Liver (tissue), 9 donors: ENCODE results near the gene LTBP4. TPM values are rescaled to one million over a fixed set of nuclear protein-coding genes. Genes with fewer than 3 reads are reported as not detected.

Source experiments
- DNase-seq: peaks from one replicate; pipeline ENCODE4 v3.0.0-alpha.2; 2017; ENCODE audit warnings: low spot score
- H3K27ac ChIP-seq, 2 donors: one replicate each; pipeline ENCODE4 v1.7.0; 2013; ENCODE audit warnings: inconsistent platforms in 2 of 2, low read length in 2 of 2, control low read depth in 1 of 2, low read depth in 1 of 2, mild to moderate bottlenecking in 1 of 2
- H3K27me3 ChIP-seq, 4 donors: one replicate each; pipeline versions ENCODE4 v1.6.1 to v1.7.0; 2013; ENCODE audit warnings: low read length in 3 of 4, inconsistent platforms in 1 of 4, mild to moderate bottlenecking in 1 of 4, moderate library complexity in 1 of 4; ENCODE audit not compliant: control insufficient read depth in 4 of 4, insufficient read depth in 4 of 4
- H3K36me3 ChIP-seq, 4 donors: one replicate each; pipeline versions ENCODE4 v1.6.1 to v1.7.0; 2013; ENCODE audit warnings: low read length in 3 of 4, mild to moderate bottlenecking in 3 of 4, low read depth in 1 of 4, moderate library complexity in 1 of 4; ENCODE audit not compliant: control insufficient read depth in 4 of 4, insufficient read depth in 3 of 4
- H3K4me1 ChIP-seq, 4 donors: one replicate each; pipeline versions ENCODE4 v1.6.1 to v1.7.0; 2013; ENCODE audit warnings: low read length in 3 of 4, mild to moderate bottlenecking in 3 of 4, moderate library complexity in 1 of 4; ENCODE audit not compliant: control insufficient read depth in 4 of 4, insufficient read depth in 4 of 4
- H3K4me3 ChIP-seq, 3 donors: one replicate each; pipeline versions ENCODE4 v1.6.1 to v1.7.0; 2013; ENCODE audit warnings: low read length in 3 of 3, control low read depth in 1 of 3, low read depth in 1 of 3, mild to moderate bottlenecking in 1 of 3
- H3K9ac ChIP-seq, 2 donors: one replicate each; pipeline ENCODE4 v1.7.0; 2013; ENCODE audit warnings: low read length in 2 of 2, mild to moderate bottlenecking in 2 of 2, moderate library complexity in 2 of 2, control low read depth in 1 of 2, low read depth in 1 of 2
- H3K9me3 ChIP-seq, 4 donors: one replicate each; pipeline versions ENCODE4 v1.6.1 to v1.7.0; 2013; ENCODE audit warnings: low read length in 3 of 4; ENCODE audit not compliant: control insufficient read depth in 4 of 4
- EGR1 ChIP-seq, 2 donors: IDR thresholded peaks; 2 replicates each; pipeline ENCODE4 v1.6.1; 2016 to 2018; ENCODE audit warnings: antibody characterized with exemption in 2 of 2, low read depth in 2 of 2
- FOXA1 ChIP-seq: IDR thresholded peaks from 2 replicates; pipeline ENCODE4 v1.6.1; 2016; ENCODE audit warnings: antibody characterized with exemption
- FOXA2 ChIP-seq: IDR thresholded peaks from 2 replicates; pipeline ENCODE4 v1.6.1; 2016; ENCODE audit warnings: antibody characterized with exemption
- GABPA ChIP-seq, 2 donors: IDR thresholded peaks in 1 of 2; conservative IDR thresholded peaks in 1 of 2; 2 replicates each; pipeline ENCODE4 v1.6.1; 2016; ENCODE audit warnings: antibody characterized with exemption in 2 of 2, mild to moderate bottlenecking in 1 of 2, moderate library complexity in 1 of 2
- HNF4A ChIP-seq, 2 donors: conservative IDR thresholded peaks; 2 replicates each; pipeline ENCODE4 v1.6.1; 2016; ENCODE audit warnings: antibody characterized with exemption in 2 of 2, mild to moderate bottlenecking in 2 of 2
- HNF4G ChIP-seq: IDR thresholded peaks from 2 replicates; pipeline ENCODE4 v1.6.1; 2016; ENCODE audit warnings: antibody characterized with exemption
- JUND ChIP-seq, 2 donors: IDR thresholded peaks; 2 replicates each; pipeline ENCODE4 v1.6.1; 2016; ENCODE audit warnings: antibody characterized with exemption in 2 of 2
- NR2F2 ChIP-seq: IDR thresholded peaks from 2 replicates; pipeline ENCODE4 v1.6.1; 2016; ENCODE audit warnings: antibody characterized with exemption
- RAD21 ChIP-seq, 2 donors: IDR thresholded peaks; 2 replicates each; pipeline ENCODE4 v1.6.1; 2016; ENCODE audit warnings: antibody characterized with exemption in 2 of 2, mild to moderate bottlenecking in 2 of 2
- RXRA ChIP-seq, 2 donors: IDR thresholded peaks; 2 replicates each; pipeline ENCODE4 v1.6.1; 2017 to 2018; ENCODE audit warnings: antibody characterized with exemption in 2 of 2, mild to moderate bottlenecking in 1 of 2
- SP1 ChIP-seq: IDR thresholded peaks from 2 replicates; pipeline ENCODE4 v1.6.1; 2018; ENCODE audit warnings: antibody characterized with exemption, mild to moderate bottlenecking
- TAF1 ChIP-seq: conservative IDR thresholded peaks from 2 replicates; pipeline ENCODE4 v1.6.1; 2016; ENCODE audit warnings: antibody characterized with exemption, mild to moderate bottlenecking
- YY1 ChIP-seq: IDR thresholded peaks from 2 replicates; pipeline ENCODE4 v1.6.1; 2016; ENCODE audit warnings: antibody characterized with exemption, mild to moderate bottlenecking
- WGBS: extraction: QIAGEN DNeasy Blood & Tissue Kit; methylation state at CpG from one replicate; pipeline ENCODE4 v1.1.7; 2013; 5-methylcytosine and 5-hydroxymethylcytosine counted together
- polyA plus RNA-seq, 2 donors: library from polyadenylated mRNA; stranded (reverse) in 1 of 2; unstranded in 1 of 2; fragments of 200-250 nt in 1 of 2; fragments of >200 nt in 1 of 2; fragmentation: Nextera tagmentation in 1 of 2; extraction: Ambion mirVana in 1 of 2; gene quantifications; one replicate each; pipeline versions ENCODE4 v1.2.1 to v1.2.3, GENCODE V29; 2013 to 2015
- total RNA-seq, 2 donors: library from RNA; depleted of rRNA; stranded (reverse); fragments of >200 nt; gene quantifications; one replicate each; pipeline ENCODE4 v1.2.3, GENCODE V29; 2014
- TF ChIP-seq, protein P1 (sequence below): IDR thresholded peaks from 2 replicates; pipeline ENCODE4 v1.6.1; 2016; ENCODE audit warnings: antibody characterized with exemption
- TF ChIP-seq, protein P2 (sequence below): fragments of 150-350 bp; IDR thresholded peaks from 2 replicates; pipeline ENCODE4 v1.5.1; 2017; ENCODE audit warnings: improper control_type of control experiment, low read depth, low read length; ENCODE audit not compliant: missing input control
- TF ChIP-seq, protein P3 (sequence below): IDR thresholded peaks from 2 replicates; pipeline ENCODE4 v1.6.1; 2016; ENCODE audit warnings: antibody characterized with exemption
- TF ChIP-seq, protein P4 (sequence below): IDR thresholded peaks from 2 replicates; pipeline ENCODE4 v1.6.1; 2016; ENCODE audit warnings: antibody characterized with exemption, mild to moderate bottlenecking
- TF ChIP-seq, protein P5 (sequence below): IDR thresholded peaks from 2 replicates; pipeline ENCODE4 v1.6.1; 2016; ENCODE audit warnings: antibody characterized with exemption
- donor health status: healthy.
- donor health status: healthy.
- donor health status: healthy.
- donor health status: healthy.
- donor health status: healthy.

The LTBP4 gene
- total and polyA plus RNA-seq, 4 donors = 9.6 to 28.7 (median 17.8) TPM

DNA sequence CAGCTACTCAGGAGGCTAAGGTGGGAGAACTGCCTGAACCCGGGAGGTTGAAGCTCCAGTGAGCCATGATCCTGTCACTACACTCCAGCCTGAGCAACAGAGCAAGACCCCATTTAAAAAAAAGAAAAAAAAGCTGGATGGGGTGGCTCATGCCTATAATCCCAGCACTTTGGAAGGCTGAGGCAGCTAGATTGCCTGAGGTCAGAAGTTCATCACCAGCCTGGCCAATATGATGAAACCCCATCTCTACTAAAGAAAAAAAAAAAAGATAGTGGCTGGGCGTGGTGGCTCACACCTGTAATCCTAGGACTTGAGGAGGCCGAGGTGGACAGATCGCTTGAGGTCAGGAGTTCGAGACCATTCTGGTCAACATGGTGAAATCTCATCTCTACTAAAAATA is 15.0 kb downstream of the LTBP4 start:
- no peak overlapping the region for H3K27ac ChIP-seq
- H3K9me3 ChIP-seq = no peaks in the 10 kb centered on the region
- H3K27me3 ChIP-seq = peaks cover 0 to 4% (median 0%) of the 10 kb centered on the region in 4 donors
- no peak overlapping the region for H3K9ac ChIP-seq
- TF ChIP-seq FOXA1 = no peak
- no peak for TF ChIP-seq RAD21 (IDR thresholded peaks at IDR 0.05)
- TF ChIP-seq FOXA2 = no peak
- TF ChIP-seq, protein P1, sequence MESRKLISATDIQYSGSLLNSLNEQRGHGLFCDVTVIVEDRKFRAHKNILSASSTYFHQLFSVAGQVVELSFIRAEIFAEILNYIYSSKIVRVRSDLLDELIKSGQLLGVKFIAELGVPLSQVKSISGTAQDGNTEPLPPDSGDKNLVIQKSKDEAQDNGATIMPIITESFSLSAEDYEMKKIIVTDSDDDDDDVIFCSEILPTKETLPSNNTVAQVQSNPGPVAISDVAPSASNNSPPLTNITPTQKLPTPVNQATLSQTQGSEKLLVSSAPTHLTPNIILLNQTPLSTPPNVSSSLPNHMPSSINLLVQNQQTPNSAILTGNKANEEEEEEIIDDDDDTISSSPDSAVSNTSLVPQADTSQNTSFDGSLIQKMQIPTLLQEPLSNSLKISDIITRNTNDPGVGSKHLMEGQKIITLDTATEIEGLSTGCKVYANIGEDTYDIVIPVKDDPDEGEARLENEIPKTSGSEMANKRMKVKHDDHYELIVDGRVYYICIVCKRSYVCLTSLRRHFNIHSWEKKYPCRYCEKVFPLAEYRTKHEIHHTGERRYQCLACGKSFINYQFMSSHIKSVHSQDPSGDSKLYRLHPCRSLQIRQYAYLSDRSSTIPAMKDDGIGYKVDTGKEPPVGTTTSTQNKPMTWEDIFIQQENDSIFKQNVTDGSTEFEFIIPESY = no peak
- TF ChIP-seq, protein P2, sequence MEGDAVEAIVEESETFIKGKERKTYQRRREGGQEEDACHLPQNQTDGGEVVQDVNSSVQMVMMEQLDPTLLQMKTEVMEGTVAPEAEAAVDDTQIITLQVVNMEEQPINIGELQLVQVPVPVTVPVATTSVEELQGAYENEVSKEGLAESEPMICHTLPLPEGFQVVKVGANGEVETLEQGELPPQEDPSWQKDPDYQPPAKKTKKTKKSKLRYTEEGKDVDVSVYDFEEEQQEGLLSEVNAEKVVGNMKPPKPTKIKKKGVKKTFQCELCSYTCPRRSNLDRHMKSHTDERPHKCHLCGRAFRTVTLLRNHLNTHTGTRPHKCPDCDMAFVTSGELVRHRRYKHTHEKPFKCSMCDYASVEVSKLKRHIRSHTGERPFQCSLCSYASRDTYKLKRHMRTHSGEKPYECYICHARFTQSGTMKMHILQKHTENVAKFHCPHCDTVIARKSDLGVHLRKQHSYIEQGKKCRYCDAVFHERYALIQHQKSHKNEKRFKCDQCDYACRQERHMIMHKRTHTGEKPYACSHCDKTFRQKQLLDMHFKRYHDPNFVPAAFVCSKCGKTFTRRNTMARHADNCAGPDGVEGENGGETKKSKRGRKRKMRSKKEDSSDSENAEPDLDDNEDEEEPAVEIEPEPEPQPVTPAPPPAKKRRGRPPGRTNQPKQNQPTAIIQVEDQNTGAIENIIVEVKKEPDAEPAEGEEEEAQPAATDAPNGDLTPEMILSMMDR = no peak
- TF ChIP-seq YY1 = no peak
- TF ChIP-seq, protein P3, sequence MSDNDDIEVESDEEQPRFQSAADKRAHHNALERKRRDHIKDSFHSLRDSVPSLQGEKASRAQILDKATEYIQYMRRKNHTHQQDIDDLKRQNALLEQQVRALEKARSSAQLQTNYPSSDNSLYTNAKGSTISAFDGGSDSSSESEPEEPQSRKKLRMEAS = no peak
- TF ChIP-seq, protein P4, sequence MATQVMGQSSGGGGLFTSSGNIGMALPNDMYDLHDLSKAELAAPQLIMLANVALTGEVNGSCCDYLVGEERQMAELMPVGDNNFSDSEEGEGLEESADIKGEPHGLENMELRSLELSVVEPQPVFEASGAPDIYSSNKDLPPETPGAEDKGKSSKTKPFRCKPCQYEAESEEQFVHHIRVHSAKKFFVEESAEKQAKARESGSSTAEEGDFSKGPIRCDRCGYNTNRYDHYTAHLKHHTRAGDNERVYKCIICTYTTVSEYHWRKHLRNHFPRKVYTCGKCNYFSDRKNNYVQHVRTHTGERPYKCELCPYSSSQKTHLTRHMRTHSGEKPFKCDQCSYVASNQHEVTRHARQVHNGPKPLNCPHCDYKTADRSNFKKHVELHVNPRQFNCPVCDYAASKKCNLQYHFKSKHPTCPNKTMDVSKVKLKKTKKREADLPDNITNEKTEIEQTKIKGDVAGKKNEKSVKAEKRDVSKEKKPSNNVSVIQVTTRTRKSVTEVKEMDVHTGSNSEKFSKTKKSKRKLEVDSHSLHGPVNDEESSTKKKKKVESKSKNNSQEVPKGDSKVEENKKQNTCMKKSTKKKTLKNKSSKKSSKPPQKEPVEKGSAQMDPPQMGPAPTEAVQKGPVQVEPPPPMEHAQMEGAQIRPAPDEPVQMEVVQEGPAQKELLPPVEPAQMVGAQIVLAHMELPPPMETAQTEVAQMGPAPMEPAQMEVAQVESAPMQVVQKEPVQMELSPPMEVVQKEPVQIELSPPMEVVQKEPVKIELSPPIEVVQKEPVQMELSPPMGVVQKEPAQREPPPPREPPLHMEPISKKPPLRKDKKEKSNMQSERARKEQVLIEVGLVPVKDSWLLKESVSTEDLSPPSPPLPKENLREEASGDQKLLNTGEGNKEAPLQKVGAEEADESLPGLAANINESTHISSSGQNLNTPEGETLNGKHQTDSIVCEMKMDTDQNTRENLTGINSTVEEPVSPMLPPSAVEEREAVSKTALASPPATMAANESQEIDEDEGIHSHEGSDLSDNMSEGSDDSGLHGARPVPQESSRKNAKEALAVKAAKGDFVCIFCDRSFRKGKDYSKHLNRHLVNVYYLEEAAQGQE = no peak
- no peak for TF ChIP-seq HNF4A (conservative IDR thresholded peaks at IDR 0.05)
- TF ChIP-seq GABPA (IDR thresholded peaks at IDR 0.05 in 1 of 2, conservative IDR thresholded peaks at IDR 0.05 in 1 of 2) = no peak
- TF ChIP-seq SP1 = no peak
- no peak for TF ChIP-seq HNF4G
- no peak for TF ChIP-seq NR2F2
- TF ChIP-seq JUND (IDR thresholded peaks at IDR 0.05) = no peak
- no peak for TF ChIP-seq EGR1 (IDR thresholded peaks at IDR 0.05; ENCODE audit: low read depth in 2 of 2)
- TF ChIP-seq, protein P5, sequence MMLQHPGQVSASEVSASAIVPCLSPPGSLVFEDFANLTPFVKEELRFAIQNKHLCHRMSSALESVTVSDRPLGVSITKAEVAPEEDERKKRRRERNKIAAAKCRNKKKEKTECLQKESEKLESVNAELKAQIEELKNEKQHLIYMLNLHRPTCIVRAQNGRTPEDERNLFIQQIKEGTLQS = no peak
- no peak for TF ChIP-seq RXRA (IDR thresholded peaks at IDR 0.05)
- TF ChIP-seq TAF1 = no peak
- H3K4me3 ChIP-seq = no peak overlapping the region
- peaks cover 0 to 1% (median 0%) of the 10 kb centered on the region in 4 donors for H3K36me3 ChIP-seq
- peaks cover 0 to 7% (median under 1%) of the 10 kb centered on the region in 4 donors for H3K4me1 ChIP-seq
- no peak for DNase-seq
- WGBS = 78% methylated on average over 5 of the region's 5 CpGs
